Liver (tissue), 9 donors: ENCODE data around the gene CIDEA. TPM values are rescaled to one million over a fixed set of nuclear protein-coding genes. Genes with fewer than 3 reads are reported as not detected.
A peak's percentile ranks its signal among the peaks of the same experiment; 100 is the strongest.

ENCODE experiments used
- DNase-seq: peaks from one replicate; pipeline ENCODE4 v3.0.0-alpha.2; 2017; ENCODE audit warnings: low spot score
- H3K27ac ChIP-seq, 2 donors: one replicate each; pipeline ENCODE4 v1.7.0; 2013; ENCODE audit warnings: inconsistent platforms in 2 of 2, low read length in 2 of 2, control low read depth in 1 of 2, low read depth in 1 of 2, mild to moderate bottlenecking in 1 of 2
- H3K27me3 ChIP-seq, 4 donors: one replicate each; pipeline versions ENCODE4 v1.6.1 to v1.7.0; 2013; ENCODE audit warnings: low read length in 3 of 4, inconsistent platforms in 1 of 4, mild to moderate bottlenecking in 1 of 4, moderate library complexity in 1 of 4; ENCODE audit not compliant: control insufficient read depth in 4 of 4, insufficient read depth in 4 of 4
- H3K36me3 ChIP-seq, 4 donors: one replicate each; pipeline versions ENCODE4 v1.6.1 to v1.7.0; 2013; ENCODE audit warnings: low read length in 3 of 4, mild to moderate bottlenecking in 3 of 4, low read depth in 1 of 4, moderate library complexity in 1 of 4; ENCODE audit not compliant: control insufficient read depth in 4 of 4, insufficient read depth in 3 of 4
- H3K4me1 ChIP-seq, 4 donors: one replicate each; pipeline versions ENCODE4 v1.6.1 to v1.7.0; 2013; ENCODE audit warnings: low read length in 3 of 4, mild to moderate bottlenecking in 3 of 4, moderate library complexity in 1 of 4; ENCODE audit not compliant: control insufficient read depth in 4 of 4, insufficient read depth in 4 of 4
- H3K4me3 ChIP-seq, 3 donors: one replicate each; pipeline versions ENCODE4 v1.6.1 to v1.7.0; 2013; ENCODE audit warnings: low read length in 3 of 3, control low read depth in 1 of 3, low read depth in 1 of 3, mild to moderate bottlenecking in 1 of 3
- H3K9ac ChIP-seq, 2 donors: one replicate each; pipeline ENCODE4 v1.7.0; 2013; ENCODE audit warnings: low read length in 2 of 2, mild to moderate bottlenecking in 2 of 2, moderate library complexity in 2 of 2, control low read depth in 1 of 2, low read depth in 1 of 2
- H3K9me3 ChIP-seq, 4 donors: one replicate each; pipeline versions ENCODE4 v1.6.1 to v1.7.0; 2013; ENCODE audit warnings: low read length in 3 of 4; ENCODE audit not compliant: control insufficient read depth in 4 of 4
- EGR1 ChIP-seq, 2 donors: IDR thresholded peaks; 2 replicates each; pipeline ENCODE4 v1.6.1; 2016 to 2018; ENCODE audit warnings: antibody characterized with exemption in 2 of 2, low read depth in 2 of 2
- FOXA1 ChIP-seq: IDR thresholded peaks from 2 replicates; pipeline ENCODE4 v1.6.1; 2016; ENCODE audit warnings: antibody characterized with exemption
- FOXA2 ChIP-seq: IDR thresholded peaks from 2 replicates; pipeline ENCODE4 v1.6.1; 2016; ENCODE audit warnings: antibody characterized with exemption
- GABPA ChIP-seq, 2 donors: IDR thresholded peaks in 1 of 2; conservative IDR thresholded peaks in 1 of 2; 2 replicates each; pipeline ENCODE4 v1.6.1; 2016; ENCODE audit warnings: antibody characterized with exemption in 2 of 2, mild to moderate bottlenecking in 1 of 2, moderate library complexity in 1 of 2
- HNF4A ChIP-seq, 2 donors: conservative IDR thresholded peaks; 2 replicates each; pipeline ENCODE4 v1.6.1; 2016; ENCODE audit warnings: antibody characterized with exemption in 2 of 2, mild to moderate bottlenecking in 2 of 2
- HNF4G ChIP-seq: IDR thresholded peaks from 2 replicates; pipeline ENCODE4 v1.6.1; 2016; ENCODE audit warnings: antibody characterized with exemption
- JUND ChIP-seq, 2 donors: IDR thresholded peaks; 2 replicates each; pipeline ENCODE4 v1.6.1; 2016; ENCODE audit warnings: antibody characterized with exemption in 2 of 2
- NR2F2 ChIP-seq: IDR thresholded peaks from 2 replicates; pipeline ENCODE4 v1.6.1; 2016; ENCODE audit warnings: antibody characterized with exemption
- RAD21 ChIP-seq, 2 donors: IDR thresholded peaks; 2 replicates each; pipeline ENCODE4 v1.6.1; 2016; ENCODE audit warnings: antibody characterized with exemption in 2 of 2, mild to moderate bottlenecking in 2 of 2
- RXRA ChIP-seq, 2 donors: IDR thresholded peaks; 2 replicates each; pipeline ENCODE4 v1.6.1; 2017 to 2018; ENCODE audit warnings: antibody characterized with exemption in 2 of 2, mild to moderate bottlenecking in 1 of 2
- SP1 ChIP-seq: IDR thresholded peaks from 2 replicates; pipeline ENCODE4 v1.6.1; 2018; ENCODE audit warnings: antibody characterized with exemption, mild to moderate bottlenecking
- TAF1 ChIP-seq: conservative IDR thresholded peaks from 2 replicates; pipeline ENCODE4 v1.6.1; 2016; ENCODE audit warnings: antibody characterized with exemption, mild to moderate bottlenecking
- YY1 ChIP-seq: IDR thresholded peaks from 2 replicates; pipeline ENCODE4 v1.6.1; 2016; ENCODE audit warnings: antibody characterized with exemption, mild to moderate bottlenecking
- whole genome bisulfite sequencing: extraction: QIAGEN DNeasy Blood & Tissue Kit; methylation state at CpG from one replicate; pipeline ENCODE4 v1.1.7; 2013; 5-methylcytosine and 5-hydroxymethylcytosine counted together
- polyA plus RNA-seq, 2 donors: library from polyadenylated mRNA; stranded (reverse) in 1 of 2; unstranded in 1 of 2; fragments of 200-250 nt in 1 of 2; fragments of >200 nt in 1 of 2; fragmentation: Nextera tagmentation in 1 of 2; extraction: Ambion mirVana in 1 of 2; gene quantifications; one replicate each; pipeline versions ENCODE4 v1.2.1 to v1.2.3, GENCODE V29; 2013 to 2015
- total RNA-seq, 2 donors: library from RNA; depleted of rRNA; stranded (reverse); fragments of >200 nt; gene quantifications; one replicate each; pipeline ENCODE4 v1.2.3, GENCODE V29; 2014
- TF ChIP-seq, protein P1 (sequence below): fragments of 150-350 bp; IDR thresholded peaks from 2 replicates; pipeline ENCODE4 v1.5.1; 2017; ENCODE audit warnings: improper control_type of control experiment, low read depth, low read length; ENCODE audit not compliant: missing input control
- TF ChIP-seq, protein P2 (sequence below): IDR thresholded peaks from 2 replicates; pipeline ENCODE4 v1.6.1; 2016; ENCODE audit warnings: antibody characterized with exemption
- TF ChIP-seq, protein P3 (sequence below): IDR thresholded peaks from 2 replicates; pipeline ENCODE4 v1.6.1; 2016; ENCODE audit warnings: antibody characterized with exemption
- TF ChIP-seq, protein P4 (sequence below): IDR thresholded peaks from 2 replicates; pipeline ENCODE4 v1.6.1; 2016; ENCODE audit warnings: antibody characterized with exemption, mild to moderate bottlenecking
- donor health status: healthy.
- donor health status: healthy.
- donor health status: healthy.
- donor health status: healthy.
- donor health status: healthy.

The CIDEA gene
- total and polyA plus RNA-seq, 4 donors, result not detected

DNA sequence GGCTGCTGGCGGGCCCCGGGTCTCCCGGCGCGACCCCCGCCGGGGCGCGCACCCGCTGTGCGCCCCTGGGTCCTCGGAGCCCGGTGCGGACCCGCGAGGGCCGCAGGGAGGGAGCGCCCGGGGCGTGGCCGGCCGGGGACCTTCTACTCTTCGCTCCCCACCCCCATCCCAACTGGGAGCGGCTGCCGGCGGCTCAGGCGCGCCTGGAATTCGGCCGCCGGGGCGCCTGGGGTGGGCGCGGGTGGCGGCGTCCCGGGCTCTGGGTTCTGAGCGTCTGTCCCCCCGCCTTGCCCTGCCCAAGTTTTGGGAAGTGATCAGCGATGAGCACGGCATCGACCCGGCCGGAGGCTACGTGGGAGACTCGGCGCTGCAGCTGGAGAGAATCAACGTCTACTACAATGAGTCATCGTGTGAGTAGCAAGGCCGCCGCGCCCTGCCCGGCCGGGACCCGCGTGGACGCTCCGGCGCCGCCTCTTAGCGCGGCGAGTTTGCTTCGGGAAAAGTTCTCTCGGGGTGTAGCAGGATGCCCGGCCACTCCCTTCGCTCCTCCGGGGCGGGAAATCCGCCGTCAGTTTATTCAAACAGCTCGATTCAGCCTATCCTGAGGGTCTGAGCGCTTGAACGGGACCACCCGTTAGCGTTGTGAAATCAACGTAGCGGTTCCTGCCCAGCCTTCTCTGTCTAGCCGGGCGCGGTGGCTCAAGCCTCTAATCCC, 54.4 kb downstream of the CIDEA start:
- Histone ChIP-seq H3K27ac (peak overlapping the region; percentile 75 to 79), H3K27me3 (peaks cover 0 to 8% (median 0%) of the 10 kb centered on the region in 4 donors), H3K9me3 (peaks cover 0 to 4% (median 0%) of the 10 kb centered on the region in 4 donors), H3K4me1 (peaks cover 0 to 9% (median 7%) of the 10 kb centered on the region in 4 donors), H3K4me3 (peak overlapping the region; percentile 23 to 62 (median 33)), H3K9ac (no peak overlapping the region), H3K36me3 (peaks cover 0 to 7% (median 2%) of the 10 kb centered on the region in 4 donors)
- peak; percentile 73 for DNase-seq
- WGBS, result 3% methylated on average over 81 of the region's 81 CpGs
- TF ChIP-seq YY1 (no peak), JUND (IDR thresholded peaks at IDR 0.05) (peak; percentile 48 to 49)
- TF ChIP-seq, protein P1, sequence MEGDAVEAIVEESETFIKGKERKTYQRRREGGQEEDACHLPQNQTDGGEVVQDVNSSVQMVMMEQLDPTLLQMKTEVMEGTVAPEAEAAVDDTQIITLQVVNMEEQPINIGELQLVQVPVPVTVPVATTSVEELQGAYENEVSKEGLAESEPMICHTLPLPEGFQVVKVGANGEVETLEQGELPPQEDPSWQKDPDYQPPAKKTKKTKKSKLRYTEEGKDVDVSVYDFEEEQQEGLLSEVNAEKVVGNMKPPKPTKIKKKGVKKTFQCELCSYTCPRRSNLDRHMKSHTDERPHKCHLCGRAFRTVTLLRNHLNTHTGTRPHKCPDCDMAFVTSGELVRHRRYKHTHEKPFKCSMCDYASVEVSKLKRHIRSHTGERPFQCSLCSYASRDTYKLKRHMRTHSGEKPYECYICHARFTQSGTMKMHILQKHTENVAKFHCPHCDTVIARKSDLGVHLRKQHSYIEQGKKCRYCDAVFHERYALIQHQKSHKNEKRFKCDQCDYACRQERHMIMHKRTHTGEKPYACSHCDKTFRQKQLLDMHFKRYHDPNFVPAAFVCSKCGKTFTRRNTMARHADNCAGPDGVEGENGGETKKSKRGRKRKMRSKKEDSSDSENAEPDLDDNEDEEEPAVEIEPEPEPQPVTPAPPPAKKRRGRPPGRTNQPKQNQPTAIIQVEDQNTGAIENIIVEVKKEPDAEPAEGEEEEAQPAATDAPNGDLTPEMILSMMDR, result no peak

DNA sequence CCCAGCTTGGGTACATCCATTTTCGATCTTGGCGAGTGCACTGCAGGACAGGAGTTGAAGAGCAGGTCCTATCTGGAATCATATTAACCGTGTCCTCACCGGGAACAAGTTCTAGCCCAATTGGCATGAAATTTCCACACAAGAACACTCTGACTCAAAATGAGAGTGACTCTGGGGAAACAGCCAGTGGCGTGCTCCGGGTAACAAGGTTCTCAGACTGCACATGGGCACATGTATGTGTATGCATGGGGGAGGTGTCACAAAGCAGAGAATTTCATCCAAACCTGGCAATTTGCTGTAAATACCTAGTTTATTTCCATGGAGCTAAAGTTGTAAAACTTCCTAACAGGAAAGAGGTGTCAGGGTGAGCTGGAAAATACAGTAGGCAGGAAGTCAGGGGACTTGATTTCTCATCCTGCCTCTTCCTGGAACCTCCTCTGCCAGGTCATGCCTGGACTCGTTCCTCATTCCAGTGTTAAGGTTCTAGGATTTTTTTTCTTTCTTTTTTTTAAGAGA, 55.6 kb downstream of the CIDEA start:
- H3K27ac ChIP-seq, result peak overlapping the region in 1 of 2 donors; percentile 12
- TF ChIP-seq GABPA (IDR thresholded peaks at IDR 0.05 in 1 of 2, conservative IDR thresholded peaks at IDR 0.05 in 1 of 2) (no peak), RAD21 (IDR thresholded peaks at IDR 0.05) (no peak), YY1 (no peak), FOXA2 (no peak)
- TF ChIP-seq, protein P2, sequence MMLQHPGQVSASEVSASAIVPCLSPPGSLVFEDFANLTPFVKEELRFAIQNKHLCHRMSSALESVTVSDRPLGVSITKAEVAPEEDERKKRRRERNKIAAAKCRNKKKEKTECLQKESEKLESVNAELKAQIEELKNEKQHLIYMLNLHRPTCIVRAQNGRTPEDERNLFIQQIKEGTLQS, result no peak
- H3K4me3 ChIP-seq, result peak overlapping the region in 1 of 3 donors; percentile 14
- peaks cover 0 to 4% (median 0%) of the 10 kb centered on the region in 4 donors for H3K9me3 ChIP-seq
- H3K9ac ChIP-seq, result no peak overlapping the region
- 66% methylated on average over 7 of the region's 7 CpGs for WGBS
- no peak for DNase-seq
- H3K4me1 ChIP-seq, result peaks cover 0 to 9% (median 7%) of the 10 kb centered on the region in 4 donors
- H3K36me3 ChIP-seq, result peaks cover 0 to 7% (median 2%) of the 10 kb centered on the region in 4 donors
- peaks cover 0 to 5% (median 0%) of the 10 kb centered on the region in 4 donors for H3K27me3 ChIP-seq

DNA sequence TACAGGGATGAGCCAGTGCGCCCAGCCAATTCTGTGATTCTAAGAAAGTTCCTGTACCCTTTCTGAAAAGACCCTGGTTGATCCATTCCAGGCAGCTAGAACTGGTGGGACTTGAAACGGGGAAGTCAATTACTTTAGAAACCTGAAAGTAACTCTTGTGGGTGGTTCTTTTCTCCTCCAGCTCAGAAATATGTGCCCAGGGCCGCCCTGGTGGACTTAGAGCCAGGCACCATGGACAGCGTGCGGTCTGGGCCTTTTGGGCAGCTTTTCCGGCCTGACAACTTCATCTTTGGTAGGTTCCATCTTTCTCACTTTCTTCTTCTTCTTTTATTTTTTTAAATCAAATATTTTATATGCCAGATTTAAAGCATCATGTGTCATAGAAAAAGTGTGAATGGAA, 56.6 kb downstream of the CIDEA start:
- H3K4me1 ChIP-seq, result peaks cover 0 to 9% (median 7%) of the 10 kb centered on the region in 4 donors
- no peak for TF ChIP-seq YY1
- TF ChIP-seq TAF1, result no peak
- TF ChIP-seq HNF4A (conservative IDR thresholded peaks at IDR 0.05), result no peak
- no peak for TF ChIP-seq FOXA2
- no peak for TF ChIP-seq JUND (IDR thresholded peaks at IDR 0.05)
- no peak for TF ChIP-seq HNF4G
- no peak for TF ChIP-seq SP1
- TF ChIP-seq FOXA1, result no peak
- TF ChIP-seq RAD21 (IDR thresholded peaks at IDR 0.05), result no peak
- no peak for TF ChIP-seq EGR1 (IDR thresholded peaks at IDR 0.05; ENCODE audit: low read depth in 2 of 2)
- no peak for TF ChIP-seq GABPA (IDR thresholded peaks at IDR 0.05 in 1 of 2, conservative IDR thresholded peaks at IDR 0.05 in 1 of 2)
- TF ChIP-seq, protein P1, result no peak
- TF ChIP-seq RXRA (IDR thresholded peaks at IDR 0.05), result no peak
- TF ChIP-seq, protein P3, sequence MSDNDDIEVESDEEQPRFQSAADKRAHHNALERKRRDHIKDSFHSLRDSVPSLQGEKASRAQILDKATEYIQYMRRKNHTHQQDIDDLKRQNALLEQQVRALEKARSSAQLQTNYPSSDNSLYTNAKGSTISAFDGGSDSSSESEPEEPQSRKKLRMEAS, result no peak
- TF ChIP-seq, protein P4, sequence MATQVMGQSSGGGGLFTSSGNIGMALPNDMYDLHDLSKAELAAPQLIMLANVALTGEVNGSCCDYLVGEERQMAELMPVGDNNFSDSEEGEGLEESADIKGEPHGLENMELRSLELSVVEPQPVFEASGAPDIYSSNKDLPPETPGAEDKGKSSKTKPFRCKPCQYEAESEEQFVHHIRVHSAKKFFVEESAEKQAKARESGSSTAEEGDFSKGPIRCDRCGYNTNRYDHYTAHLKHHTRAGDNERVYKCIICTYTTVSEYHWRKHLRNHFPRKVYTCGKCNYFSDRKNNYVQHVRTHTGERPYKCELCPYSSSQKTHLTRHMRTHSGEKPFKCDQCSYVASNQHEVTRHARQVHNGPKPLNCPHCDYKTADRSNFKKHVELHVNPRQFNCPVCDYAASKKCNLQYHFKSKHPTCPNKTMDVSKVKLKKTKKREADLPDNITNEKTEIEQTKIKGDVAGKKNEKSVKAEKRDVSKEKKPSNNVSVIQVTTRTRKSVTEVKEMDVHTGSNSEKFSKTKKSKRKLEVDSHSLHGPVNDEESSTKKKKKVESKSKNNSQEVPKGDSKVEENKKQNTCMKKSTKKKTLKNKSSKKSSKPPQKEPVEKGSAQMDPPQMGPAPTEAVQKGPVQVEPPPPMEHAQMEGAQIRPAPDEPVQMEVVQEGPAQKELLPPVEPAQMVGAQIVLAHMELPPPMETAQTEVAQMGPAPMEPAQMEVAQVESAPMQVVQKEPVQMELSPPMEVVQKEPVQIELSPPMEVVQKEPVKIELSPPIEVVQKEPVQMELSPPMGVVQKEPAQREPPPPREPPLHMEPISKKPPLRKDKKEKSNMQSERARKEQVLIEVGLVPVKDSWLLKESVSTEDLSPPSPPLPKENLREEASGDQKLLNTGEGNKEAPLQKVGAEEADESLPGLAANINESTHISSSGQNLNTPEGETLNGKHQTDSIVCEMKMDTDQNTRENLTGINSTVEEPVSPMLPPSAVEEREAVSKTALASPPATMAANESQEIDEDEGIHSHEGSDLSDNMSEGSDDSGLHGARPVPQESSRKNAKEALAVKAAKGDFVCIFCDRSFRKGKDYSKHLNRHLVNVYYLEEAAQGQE, result no peak
- no peak for TF ChIP-seq NR2F2
- H3K27me3 ChIP-seq, result peaks cover 0 to 5% (median 0%) of the 10 kb centered on the region in 4 donors
- no peak for DNase-seq
- peaks cover 0 to 4% (median 0%) of the 10 kb centered on the region in 4 donors for H3K9me3 ChIP-seq
- H3K27ac ChIP-seq, result no peak overlapping the region
- no peak overlapping the region for H3K9ac ChIP-seq
- peaks cover 0 to 7% (median 2%) of the 10 kb centered on the region in 4 donors for H3K36me3 ChIP-seq
- H3K4me3 ChIP-seq, result no peak overlapping the region
- WGBS, result 88% methylated on average over 6 of the region's 6 CpGs
